Measurements from ENCODE around the gene HECW1.

DNA sequence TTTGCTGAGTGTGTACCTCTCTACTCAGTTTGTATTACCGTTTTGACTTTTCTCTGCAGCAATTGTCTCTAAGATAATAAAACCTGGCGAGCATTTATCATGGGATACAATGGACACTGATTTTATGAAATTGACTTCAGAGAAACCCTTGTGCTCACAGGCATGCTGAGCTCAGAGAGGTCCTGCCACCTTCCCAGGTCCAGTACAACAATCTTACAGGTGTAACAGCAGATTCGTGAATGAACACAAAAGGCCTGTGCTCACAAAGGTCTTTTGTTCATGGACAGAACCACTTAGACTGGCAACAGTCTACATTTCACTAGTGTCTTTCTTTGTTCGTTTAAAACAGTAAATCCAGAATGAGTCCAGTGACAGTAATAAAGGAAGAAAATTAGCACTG lies 43.2 kb downstream of the HECW1 start:
- TF ChIP-seq, protein P1, sequence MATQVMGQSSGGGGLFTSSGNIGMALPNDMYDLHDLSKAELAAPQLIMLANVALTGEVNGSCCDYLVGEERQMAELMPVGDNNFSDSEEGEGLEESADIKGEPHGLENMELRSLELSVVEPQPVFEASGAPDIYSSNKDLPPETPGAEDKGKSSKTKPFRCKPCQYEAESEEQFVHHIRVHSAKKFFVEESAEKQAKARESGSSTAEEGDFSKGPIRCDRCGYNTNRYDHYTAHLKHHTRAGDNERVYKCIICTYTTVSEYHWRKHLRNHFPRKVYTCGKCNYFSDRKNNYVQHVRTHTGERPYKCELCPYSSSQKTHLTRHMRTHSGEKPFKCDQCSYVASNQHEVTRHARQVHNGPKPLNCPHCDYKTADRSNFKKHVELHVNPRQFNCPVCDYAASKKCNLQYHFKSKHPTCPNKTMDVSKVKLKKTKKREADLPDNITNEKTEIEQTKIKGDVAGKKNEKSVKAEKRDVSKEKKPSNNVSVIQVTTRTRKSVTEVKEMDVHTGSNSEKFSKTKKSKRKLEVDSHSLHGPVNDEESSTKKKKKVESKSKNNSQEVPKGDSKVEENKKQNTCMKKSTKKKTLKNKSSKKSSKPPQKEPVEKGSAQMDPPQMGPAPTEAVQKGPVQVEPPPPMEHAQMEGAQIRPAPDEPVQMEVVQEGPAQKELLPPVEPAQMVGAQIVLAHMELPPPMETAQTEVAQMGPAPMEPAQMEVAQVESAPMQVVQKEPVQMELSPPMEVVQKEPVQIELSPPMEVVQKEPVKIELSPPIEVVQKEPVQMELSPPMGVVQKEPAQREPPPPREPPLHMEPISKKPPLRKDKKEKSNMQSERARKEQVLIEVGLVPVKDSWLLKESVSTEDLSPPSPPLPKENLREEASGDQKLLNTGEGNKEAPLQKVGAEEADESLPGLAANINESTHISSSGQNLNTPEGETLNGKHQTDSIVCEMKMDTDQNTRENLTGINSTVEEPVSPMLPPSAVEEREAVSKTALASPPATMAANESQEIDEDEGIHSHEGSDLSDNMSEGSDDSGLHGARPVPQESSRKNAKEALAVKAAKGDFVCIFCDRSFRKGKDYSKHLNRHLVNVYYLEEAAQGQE (IDR thresholded peaks at IDR 0.05; ENCODE audit: low read depth) = no peak
- TF ChIP-seq ZBTB7A (IDR thresholded peaks at IDR 0.05; ENCODE audit: low read depth) (no peak), NFIC (IDR thresholded peaks at IDR 0.05) (no peak), YY1 (IDR thresholded peaks at IDR 0.05; ENCODE audit: low read depth) (no peak), RAD21 (IDR thresholded peaks at IDR 0.05; ENCODE audit: low read depth) (no peak), TCF12 (IDR thresholded peaks at IDR 0.05; ENCODE audit: low read depth) (no peak), EP300 (IDR thresholded peaks at IDR 0.05; ENCODE audit: borderline replicate concordance) (no peak), EGR1 (IDR thresholded peaks at IDR 0.05) (no peak), TAF1 (IDR thresholded peaks at IDR 0.05; ENCODE audit: low read depth) (no peak)
